Muscle of leg (tissue), 11 donors: ENCODE measurements around the gene SLC25A13. TPM values are rescaled to one million over a fixed set of nuclear protein-coding genes. Genes with fewer than 3 reads are reported as not detected.

Source experiments
- DNase-seq: peaks from one replicate; pipeline ENCODE4 v3.0.0; 2013
- H3K27ac ChIP-seq: one replicate; pipeline ENCODE4 v1.5.1; 2013; ENCODE audit warnings: mild to moderate bottlenecking, low read length, control low read depth
- H3K27me3 ChIP-seq: one replicate; pipeline ENCODE4 v1.6.1; 2013; ENCODE audit warnings: low read length; ENCODE audit not compliant: control insufficient read depth, insufficient read depth
- H3K36me3 ChIP-seq: one replicate; pipeline ENCODE4 v1.6.1; 2013; ENCODE audit warnings: low read length; ENCODE audit not compliant: control insufficient read depth, insufficient read depth
- H3K4me1 ChIP-seq: one replicate; pipeline ENCODE4 v1.6.1; 2013; ENCODE audit warnings: low read length; ENCODE audit not compliant: control insufficient read depth, insufficient read depth
- H3K4me3 ChIP-seq: one replicate; pipeline ENCODE4 v1.5.1; 2013; ENCODE audit warnings: low read length, control low read depth
- H3K9me3 ChIP-seq: replicated peaks from 2 replicates; pipeline ENCODE4 v1.6.1; 2013; ENCODE audit warnings: low read depth, low read length; ENCODE audit not compliant: control insufficient read depth
- WGBS: methylation state at CpG from one replicate; pipeline ENCODE4 v1.1.5; 2013; ENCODE audit warnings: missing lambda C conversion rate; ENCODE audit not compliant: insufficient coverage; 5-methylcytosine and 5-hydroxymethylcytosine counted together
- polyA plus RNA-seq, 8 donors: library from polyadenylated mRNA; unstranded; fragments of 120-200 nt; gene quantifications; one replicate each; pipeline versions ENCODE4 v1.2.1 to v1.2.3, GENCODE V29; 2013; ENCODE audit warnings: inconsistent platforms in 1 of 8, low replicate concordance in 1 of 8; ENCODE audit not compliant: insufficient read length in 8 of 8, insufficient read depth in 1 of 8
- total RNA-seq: library from RNA; stranded (reverse); fragments of 120-200 nt; gene quantifications from one replicate; pipeline ENCODE4 v1.2.4, GENCODE V29; 2013

The SLC25A13 gene
- total and polyA plus RNA-seq, 9 donors: 9.4 to 13.8 (median 12.2) TPM

- Histone ChIP-seq H3K9me3 (no peaks in the 10 kb centered on the region), H3K36me3 (no peaks in the 10 kb centered on the region), H3K27ac (no peak overlapping the region), H3K27me3 (no peaks in the 10 kb centered on the region), H3K4me3 (no peak overlapping the region), H3K4me1 (no peaks in the 10 kb centered on the region)
- WGBS: no CpG with 5 or more reads among the region's 1 CpG
- no peak for DNase-seq
Measured at GRCh38 chr7:96217147-96217546, 104.8 kb downstream of the SLC25A13 start.

- Histone ChIP-seq H3K27me3 (no peaks in the 10 kb centered on the region), H3K9me3 (no peaks in the 10 kb centered on the region), H3K4me3 (no peak overlapping the region), H3K36me3 (no peaks in the 10 kb centered on the region), H3K4me1 (no peaks in the 10 kb centered on the region), H3K27ac (no peak overlapping the region)
- DNase-seq: no peak
- 90% methylated on average over 2 of the region's 7 CpGs for WGBS
Measured at GRCh38 chr7:96216373-96216772, 105.5 kb downstream of the SLC25A13 start.

GRCh38 chr7:96212474-96212873, 109.4 kb downstream of the SLC25A13 start:
- Histone ChIP-seq H3K27ac (no peak overlapping the region), H3K4me3 (no peak overlapping the region), H3K4me1 (no peaks in the 10 kb centered on the region), H3K27me3 (no peaks in the 10 kb centered on the region), H3K36me3 (peaks cover 3% of the 10 kb centered on the region), H3K9me3 (no peaks in the 10 kb centered on the region)
- no peak for DNase-seq
- 100% methylated on average over 1 of the region's 2 CpGs for WGBS

- Histone ChIP-seq H3K27me3 (no peaks in the 10 kb centered on the region), H3K36me3 (peaks cover 3% of the 10 kb centered on the region), H3K4me1 (no peaks in the 10 kb centered on the region), H3K27ac (no peak overlapping the region), H3K9me3 (no peaks in the 10 kb centered on the region), H3K4me3 (no peak overlapping the region)
- no peak for DNase-seq
Measured at GRCh38 chr7:96211954-96212353, 109.9 kb downstream of the SLC25A13 start.

GRCh38 chr7:96205665-96206064, 116.2 kb downstream of the SLC25A13 start:
- 100% methylated on average over 1 of the region's 2 CpGs for WGBS

DNA sequence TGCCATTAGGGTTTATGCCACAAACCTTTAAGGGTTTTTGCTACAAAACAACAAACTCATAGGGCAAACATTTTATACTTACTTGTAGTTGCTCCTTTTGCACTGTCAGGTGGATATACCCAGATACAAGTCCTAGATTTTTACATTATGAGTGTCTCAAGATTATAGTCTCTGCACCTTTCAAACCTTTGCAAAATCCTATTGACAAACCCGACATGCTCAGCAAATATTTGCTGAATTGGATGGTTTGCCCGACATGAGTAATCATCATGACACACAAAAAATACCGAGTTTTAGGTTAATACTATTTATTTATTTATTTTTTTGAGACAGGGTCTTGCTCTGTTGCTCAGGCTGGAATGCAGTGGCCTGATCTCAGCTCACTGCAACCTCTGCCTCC, 117.3 kb downstream of the SLC25A13 start:
- Histone ChIP-seq H3K4me1 (peaks cover 2% of the 10 kb centered on the region), H3K27me3 (no peaks in the 10 kb centered on the region), H3K4me3 (no peak overlapping the region), H3K27ac (no peak overlapping the region), H3K36me3 (peaks cover 6% of the 10 kb centered on the region), H3K9me3 (no peaks in the 10 kb centered on the region)
- DNase-seq: no peak
- no CpG with 5 or more reads among the region's 3 CpGs for WGBS

More at GRCh38 chr7:96205665-96206064, 116.2 kb downstream of the SLC25A13 start:
- H3K36me3 ChIP-seq: peaks cover 6% of the 10 kb centered on the region
- H3K4me1 ChIP-seq: peaks cover 2% of the 10 kb centered on the region
- H3K27ac ChIP-seq: no peak overlapping the region
- no peaks in the 10 kb centered on the region for H3K9me3 ChIP-seq
- no peaks in the 10 kb centered on the region for H3K27me3 ChIP-seq
- no peak overlapping the region for H3K4me3 ChIP-seq
- DNase-seq: no peak

DNA sequence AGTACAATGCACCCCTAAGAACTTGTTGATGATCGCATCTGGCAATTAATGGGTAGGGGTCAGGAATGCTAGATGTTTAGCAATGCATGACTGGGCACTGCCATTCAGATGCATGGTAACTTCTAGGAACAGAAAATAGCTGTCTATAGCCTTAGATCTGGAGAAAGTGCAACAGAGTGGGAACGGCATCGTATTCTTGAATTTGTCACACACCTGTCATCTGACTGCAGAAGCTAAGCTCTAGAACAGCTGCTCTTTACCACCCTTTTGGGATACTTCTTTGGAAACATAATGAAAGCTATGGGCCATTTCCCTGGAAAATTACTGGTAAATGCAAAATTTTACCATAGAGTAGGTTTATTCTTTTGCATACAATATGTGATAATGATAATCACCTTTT, 118.1 kb downstream of the SLC25A13 start:
- DNase-seq: no peak
- no peak overlapping the region for H3K4me3 ChIP-seq
- H3K4me1 ChIP-seq: peaks cover 2% of the 10 kb centered on the region
- no CpG with 5 or more reads among the region's 3 CpGs for WGBS
- no peak overlapping the region for H3K27ac ChIP-seq
- peaks cover 6% of the 10 kb centered on the region for H3K36me3 ChIP-seq
- H3K9me3 ChIP-seq: no peaks in the 10 kb centered on the region
- no peaks in the 10 kb centered on the region for H3K27me3 ChIP-seq

DNA sequence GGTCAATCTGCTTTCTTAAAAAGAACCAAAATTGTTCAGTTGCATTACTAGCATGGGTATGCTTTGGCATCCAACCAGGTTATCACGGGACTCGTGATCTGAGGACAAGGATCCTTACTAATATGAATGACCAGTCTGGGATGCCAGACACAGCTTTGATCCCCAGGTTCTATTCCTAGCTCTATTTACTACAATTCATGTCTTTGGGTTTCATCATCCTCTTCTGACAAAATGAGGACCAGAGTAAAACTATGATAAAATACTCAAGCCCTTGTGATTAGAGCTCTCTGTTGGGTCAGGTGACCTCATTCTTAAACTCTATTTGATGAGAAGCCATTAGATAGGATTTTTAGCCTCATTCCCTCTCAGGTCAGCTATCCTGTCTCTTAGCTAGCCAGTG, 119.8 kb downstream of the SLC25A13 start:
- DNase-seq: no peak
- peaks cover 3% of the 10 kb centered on the region for H3K36me3 ChIP-seq
- H3K4me1 ChIP-seq: peaks cover 2% of the 10 kb centered on the region
- WGBS: 95% methylated on average over 2 of the region's 2 CpGs
- no peak overlapping the region for H3K27ac ChIP-seq
- H3K27me3 ChIP-seq: no peaks in the 10 kb centered on the region
- H3K9me3 ChIP-seq: no peaks in the 10 kb centered on the region
- no peak overlapping the region for H3K4me3 ChIP-seq

DNA sequence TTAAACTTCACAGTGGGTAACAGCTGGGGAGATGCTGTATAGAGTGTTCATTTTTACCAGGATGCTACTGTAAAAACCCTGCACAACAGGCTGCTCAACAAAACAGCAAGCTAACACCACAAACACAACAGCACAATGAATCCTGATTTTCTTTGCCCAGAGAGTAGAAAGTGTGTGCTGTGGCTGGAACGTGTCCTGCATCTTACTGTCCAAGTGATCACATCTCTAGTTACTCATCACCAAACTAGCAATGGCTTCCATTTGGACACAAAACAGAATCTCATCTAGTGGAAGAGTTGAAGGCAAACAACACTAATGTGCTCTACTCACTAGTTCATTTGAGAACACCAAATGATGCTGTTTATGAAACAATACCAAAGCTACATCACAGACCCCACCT, 121.2 kb downstream of the SLC25A13 start:
- no CpG with 5 or more reads among the region's 1 CpG for WGBS
- H3K4me1 ChIP-seq: peaks cover 2% of the 10 kb centered on the region
- H3K36me3 ChIP-seq: no peaks in the 10 kb centered on the region
- no peaks in the 10 kb centered on the region for H3K27me3 ChIP-seq
- H3K9me3 ChIP-seq: no peaks in the 10 kb centered on the region
- no peak overlapping the region for H3K27ac ChIP-seq
- H3K4me3 ChIP-seq: no peak overlapping the region
- DNase-seq: no peak

DNA sequence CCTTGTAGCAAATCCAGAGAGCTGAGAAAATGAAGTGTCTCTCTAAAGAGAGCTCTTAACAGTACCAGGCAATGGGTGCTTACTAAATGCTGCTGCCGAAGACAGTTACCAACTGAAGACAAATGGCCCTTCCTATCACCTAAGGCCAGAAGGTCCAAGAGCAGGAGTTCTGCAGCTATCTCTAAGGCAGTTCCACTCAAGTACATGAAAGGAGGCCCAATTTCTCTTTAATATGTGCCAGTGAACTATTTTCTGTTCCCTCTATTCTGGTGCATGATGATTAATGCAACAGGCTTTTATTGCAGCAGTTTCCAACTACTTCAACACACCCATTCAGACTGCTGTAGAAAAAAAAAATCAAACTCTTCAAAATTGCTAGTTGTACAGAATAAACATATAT, 122.5 kb downstream of the SLC25A13 start:
- Histone ChIP-seq H3K27ac (no peak overlapping the region), H3K9me3 (no peaks in the 10 kb centered on the region), H3K27me3 (no peaks in the 10 kb centered on the region), H3K4me1 (peaks cover 2% of the 10 kb centered on the region), H3K36me3 (no peaks in the 10 kb centered on the region), H3K4me3 (no peak overlapping the region)
- DNase-seq: no peak
- WGBS: no CpG with 5 or more reads among the region's 1 CpG

GRCh38 chr7:96198047-96198636, 123.8 kb downstream of the SLC25A13 start:
- peak; percentile 54 for DNase-seq
- no CpG with 5 or more reads among the region's 3 CpGs for WGBS
- H3K4me1 ChIP-seq: no peaks in the 10 kb centered on the region
- no peak overlapping the region for H3K27ac ChIP-seq
- no peaks in the 10 kb centered on the region for H3K27me3 ChIP-seq
- no peaks in the 10 kb centered on the region for H3K9me3 ChIP-seq
- no peak overlapping the region for H3K4me3 ChIP-seq
- no peaks in the 10 kb centered on the region for H3K36me3 ChIP-seq
